ENCODE results near the gene SMYD3.

The SMYD3 gene

DNA sequence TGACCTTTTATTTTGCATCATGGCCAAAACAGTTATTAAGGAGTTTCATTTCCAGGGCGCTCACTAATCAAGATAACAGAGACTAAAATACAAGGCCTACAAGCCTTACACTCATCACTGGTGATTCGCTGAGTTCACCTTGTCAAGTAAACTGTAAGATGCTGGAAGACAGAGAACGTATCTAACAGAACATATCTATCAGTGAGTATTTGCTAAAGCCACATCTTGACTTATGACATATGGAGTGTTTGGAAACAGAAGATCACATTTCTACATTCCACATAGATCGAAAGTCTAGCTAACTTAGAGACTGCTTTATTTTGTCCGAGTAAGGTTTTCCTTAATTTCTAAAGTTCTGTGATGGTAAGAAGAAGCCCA is 506.5 kb downstream of the SMYD3 start:
- no peak overlapping the region for H2AFZ ChIP-seq (ENCODE audit: low read depth, low read length, severe bottlenecking)

DNA sequence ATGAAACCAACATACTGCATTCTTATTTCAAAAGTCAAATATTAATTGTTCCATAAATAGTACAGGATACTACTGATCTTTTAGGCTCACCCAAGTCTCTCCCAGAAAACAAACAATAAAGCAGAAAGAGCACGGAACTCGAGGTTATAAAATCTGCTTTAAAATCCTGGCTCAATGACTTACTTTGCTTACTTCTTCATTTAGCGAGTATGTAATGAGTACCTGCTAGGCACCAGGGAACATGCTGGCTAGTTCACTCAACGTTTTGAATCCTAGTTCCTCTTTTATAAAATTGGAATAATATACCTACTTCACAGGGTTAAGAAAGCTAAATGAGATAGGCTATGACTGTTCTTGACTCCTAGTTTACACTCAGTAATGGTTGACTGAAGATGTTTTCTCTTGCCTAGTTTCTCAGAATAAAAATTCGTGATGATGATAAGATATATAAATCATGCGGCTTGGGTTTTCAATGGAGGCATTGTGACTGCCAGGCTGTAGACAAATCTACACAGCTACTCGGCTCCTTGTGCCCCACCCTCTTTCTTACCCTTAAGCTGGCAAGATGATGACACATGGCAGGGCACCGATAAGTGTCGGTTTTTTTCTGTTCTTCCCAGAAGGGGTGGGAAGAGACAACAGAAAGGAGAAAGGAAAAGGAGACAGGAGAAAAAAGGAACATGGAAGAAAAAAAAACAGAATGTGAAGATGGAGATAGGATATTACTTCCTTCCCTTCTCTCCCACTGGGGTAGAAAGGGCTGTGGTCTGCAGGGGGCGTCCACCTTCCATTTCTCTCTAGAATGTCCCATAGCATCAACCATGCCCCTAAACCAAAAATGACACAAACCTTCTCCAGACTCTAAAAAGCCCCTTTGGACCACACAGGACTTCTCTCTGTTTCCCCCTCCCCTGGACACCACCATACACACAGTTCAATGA is 507.1 kb downstream of the SMYD3 start:
- no peaks in the 10 kb centered on the region for H4K20me1 ChIP-seq (ENCODE audit: low read depth, low read length)
- no peaks in the 10 kb centered on the region for H3K27me3 ChIP-seq (ENCODE audit: low read length)
- no peak overlapping the region for H3K9ac ChIP-seq (ENCODE audit: low read length)
- no peaks in the 10 kb centered on the region for H3K9me2 ChIP-seq (replicated peaks; ENCODE audit: insufficient read depth, low read length)
- H3K9me3 ChIP-seq (ENCODE audit: insufficient read depth, low read length) = no peaks in the 10 kb centered on the region
- H3K36me3 ChIP-seq (ENCODE audit: low read length) = no peaks in the 10 kb centered on the region
- H3K4me2 ChIP-seq (ENCODE audit: low read depth, low read length, poor library complexity, severe bottlenecking) = no peak overlapping the region
- H2AFZ ChIP-seq (ENCODE audit: low read depth, low read length, severe bottlenecking) = no peak overlapping the region
- H3F3A ChIP-seq (ENCODE audit: insufficient read depth) = no peaks in the 10 kb centered on the region
- no peak overlapping the region for H3K4me3 ChIP-seq (ENCODE audit: insufficient read depth, low read length, poor library complexity, severe bottlenecking)
- no peak overlapping the region for H3K27ac ChIP-seq (ENCODE audit: low read depth, low read length)
- TF ChIP-seq, protein P1, sequence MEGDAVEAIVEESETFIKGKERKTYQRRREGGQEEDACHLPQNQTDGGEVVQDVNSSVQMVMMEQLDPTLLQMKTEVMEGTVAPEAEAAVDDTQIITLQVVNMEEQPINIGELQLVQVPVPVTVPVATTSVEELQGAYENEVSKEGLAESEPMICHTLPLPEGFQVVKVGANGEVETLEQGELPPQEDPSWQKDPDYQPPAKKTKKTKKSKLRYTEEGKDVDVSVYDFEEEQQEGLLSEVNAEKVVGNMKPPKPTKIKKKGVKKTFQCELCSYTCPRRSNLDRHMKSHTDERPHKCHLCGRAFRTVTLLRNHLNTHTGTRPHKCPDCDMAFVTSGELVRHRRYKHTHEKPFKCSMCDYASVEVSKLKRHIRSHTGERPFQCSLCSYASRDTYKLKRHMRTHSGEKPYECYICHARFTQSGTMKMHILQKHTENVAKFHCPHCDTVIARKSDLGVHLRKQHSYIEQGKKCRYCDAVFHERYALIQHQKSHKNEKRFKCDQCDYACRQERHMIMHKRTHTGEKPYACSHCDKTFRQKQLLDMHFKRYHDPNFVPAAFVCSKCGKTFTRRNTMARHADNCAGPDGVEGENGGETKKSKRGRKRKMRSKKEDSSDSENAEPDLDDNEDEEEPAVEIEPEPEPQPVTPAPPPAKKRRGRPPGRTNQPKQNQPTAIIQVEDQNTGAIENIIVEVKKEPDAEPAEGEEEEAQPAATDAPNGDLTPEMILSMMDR (IDR thresholded peaks at IDR 0.05; ENCODE audit: insufficient read depth, low read length, poor library complexity, severe bottlenecking) = no peak
- no peak for TF ChIP-seq EZH2phosphoT487 (conservative IDR thresholded peaks at IDR 0.05; ENCODE audit: low read length)
- no peaks in the 10 kb centered on the region for H3K79me2 ChIP-seq (ENCODE audit: insufficient read depth, low read length)

More for the DNA sequence above, 506.5 kb downstream of the SMYD3 start:
- H3K27me3 ChIP-seq (ENCODE audit: low read length) = no peaks in the 10 kb centered on the region
- H3K4me2 ChIP-seq (ENCODE audit: low read depth, low read length, poor library complexity, severe bottlenecking) = no peak overlapping the region
- H4K20me1 ChIP-seq (ENCODE audit: low read depth, low read length) = no peaks in the 10 kb centered on the region
- TF ChIP-seq, protein P1 (IDR thresholded peaks at IDR 0.05; ENCODE audit: insufficient read depth, low read length, poor library complexity, severe bottlenecking) = no peak
- no peak for TF ChIP-seq EZH2phosphoT487 (conservative IDR thresholded peaks at IDR 0.05; ENCODE audit: low read length)
- H3K9ac ChIP-seq (ENCODE audit: low read length) = no peak overlapping the region
- no peaks in the 10 kb centered on the region for H3K79me2 ChIP-seq (ENCODE audit: insufficient read depth, low read length)
- H3K36me3 ChIP-seq (ENCODE audit: low read length) = no peaks in the 10 kb centered on the region
- H3F3A ChIP-seq (ENCODE audit: insufficient read depth) = no peaks in the 10 kb centered on the region
- no peak overlapping the region for H3K4me3 ChIP-seq (ENCODE audit: insufficient read depth, low read length, poor library complexity, severe bottlenecking)
- no peak overlapping the region for H3K27ac ChIP-seq (ENCODE audit: low read depth, low read length)
- H3K9me2 ChIP-seq (replicated peaks; ENCODE audit: insufficient read depth, low read length) = no peaks in the 10 kb centered on the region
- H3K9me3 ChIP-seq (ENCODE audit: insufficient read depth, low read length) = no peaks in the 10 kb centered on the region

DNA sequence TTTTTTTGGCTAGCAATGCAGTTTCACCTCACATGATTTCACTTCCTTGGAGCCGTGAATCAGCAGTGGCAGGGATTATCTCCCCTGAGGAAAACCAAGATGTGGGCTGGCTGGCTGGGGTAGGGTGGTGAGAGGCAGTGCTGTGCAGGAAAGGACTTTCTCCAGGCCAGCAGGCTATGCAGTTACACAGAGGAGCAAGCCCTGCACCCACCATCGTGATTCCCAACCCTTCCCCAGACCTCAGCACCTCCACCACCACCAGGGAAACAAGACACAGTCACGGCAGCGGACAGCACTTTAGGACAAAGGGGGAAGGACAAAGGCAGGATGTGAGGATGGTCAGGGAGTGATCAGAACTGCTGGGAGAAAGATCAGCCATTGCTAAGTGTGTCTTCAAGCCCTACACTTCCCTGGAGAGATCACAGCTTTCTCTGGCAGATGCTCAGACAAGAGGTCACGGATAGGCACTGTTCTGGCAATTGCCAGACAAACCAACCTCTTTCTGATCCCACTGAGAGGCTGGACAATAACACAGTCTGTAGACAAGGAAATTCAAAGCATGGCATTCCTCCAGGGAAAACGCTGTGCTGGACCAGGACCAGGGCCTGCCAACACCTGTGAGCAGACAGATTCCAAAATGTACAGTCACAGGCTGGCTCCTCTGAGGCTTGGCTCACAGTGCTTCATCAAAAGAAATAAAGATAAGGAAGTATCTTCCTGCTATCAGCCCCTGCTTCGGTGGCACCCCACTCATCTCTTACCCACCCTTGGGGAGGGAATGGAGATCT is 509.4 kb downstream of the SMYD3 start:
- no peaks in the 10 kb centered on the region for H3F3A ChIP-seq (ENCODE audit: insufficient read depth)
- no peak overlapping the region for H3K27ac ChIP-seq (ENCODE audit: low read depth, low read length)
- no peaks in the 10 kb centered on the region for H4K20me1 ChIP-seq (ENCODE audit: low read depth, low read length)
- no peaks in the 10 kb centered on the region for H3K27me3 ChIP-seq (ENCODE audit: low read length)
- no peak overlapping the region for H3K4me2 ChIP-seq (ENCODE audit: low read depth, low read length, poor library complexity, severe bottlenecking)
- TF ChIP-seq, protein P1 (IDR thresholded peaks at IDR 0.05; ENCODE audit: insufficient read depth, low read length, poor library complexity, severe bottlenecking) = no peak
- no peak for TF ChIP-seq EZH2phosphoT487 (conservative IDR thresholded peaks at IDR 0.05; ENCODE audit: low read length)
- no peaks in the 10 kb centered on the region for H3K9me3 ChIP-seq (ENCODE audit: insufficient read depth, low read length)
- no peaks in the 10 kb centered on the region for H3K79me2 ChIP-seq (ENCODE audit: insufficient read depth, low read length)
- no peak overlapping the region for H2AFZ ChIP-seq (ENCODE audit: low read depth, low read length, severe bottlenecking)
- H3K36me3 ChIP-seq (ENCODE audit: low read length) = no peaks in the 10 kb centered on the region
- no peak overlapping the region for H3K4me3 ChIP-seq (ENCODE audit: insufficient read depth, low read length, poor library complexity, severe bottlenecking)
- H3K9me2 ChIP-seq (replicated peaks; ENCODE audit: insufficient read depth, low read length) = no peaks in the 10 kb centered on the region
- no peak overlapping the region for H3K9ac ChIP-seq (ENCODE audit: low read length)
